ENCODE data around the gene ARRDC3. TPM values are rescaled to one million over a fixed set of nuclear protein-coding genes. Genes with fewer than 3 reads are reported as not detected.
A peak's percentile ranks its signal among the peaks of the same experiment; 100 is the strongest.

Gene ARRDC3
- total RNA-seq, 1 experiment from 2014 or later: 2.8 TPM

GRCh38 chr5:91379246-91379913, 3.7 kb downstream of the ARRDC3 start:
- Histone ChIP-seq H3K56ac (ENCODE audit: insufficient read length, low read depth, low read length) (peak overlapping the region; percentile 98), H3K27me3 (ENCODE audit: insufficient read depth, low read length) (no peaks in the 10 kb centered on the region), H4K20me1 (ENCODE audit: control insufficient read depth, insufficient read depth, insufficient read length) (no peaks in the 10 kb centered on the region), H2BK20ac (ENCODE audit: low read depth, low read length, poor library complexity, severe bottlenecking) (no peak overlapping the region), H3K79me2 (ENCODE audit: insufficient read depth, low read length) (no peaks in the 10 kb centered on the region), H2AK5ac (ENCODE audit: insufficient read length, low read length) (no peak overlapping the region), H2BK120ac (ENCODE audit: low read depth, low read length, poor library complexity, severe bottlenecking) (peak overlapping the region; percentile 100), H3T11ph (ENCODE audit: low read length) (peak overlapping the region; percentile 100), H2BK5ac (ENCODE audit: insufficient read length, low read length) (peak overlapping the region; percentile 99), H4K5ac (ENCODE audit: insufficient read length, low read depth, low read length) (peak overlapping the region; percentile 97), H3K4ac (ENCODE audit: low read depth, low read length) (peak overlapping the region; percentile 81; the same call in 1 of the 2 replicates), H3K14ac (ENCODE audit: insufficient read depth, low read length) (peak overlapping the region; percentile 98; the same call in 1 of the 2 replicates), H3K9ac (ENCODE audit: extremely low read depth, insufficient read length, low read length) (peak overlapping the region; percentile 100), H2AFZ (ENCODE audit: low read length) (peak overlapping the region; percentile 9), H3K4me1 (ENCODE audit: insufficient read depth, low read length) (no peaks in the 10 kb centered on the region), H3K9me3 (ENCODE audit: control insufficient read depth, low read depth, low read length) (no peaks in the 10 kb centered on the region), H3K27ac (ENCODE audit: insufficient read length, low read depth, low read length) (peak overlapping the region; percentile 100), H3K79me1 (ENCODE audit: insufficient read depth, low read depth, low read length, poor library complexity, severe bottlenecking) (no peaks in the 10 kb centered on the region), H4K8ac (replicated peaks; ENCODE audit: insufficient read length, low read depth, low read length) (no peak overlapping the region), H3K4me2 (ENCODE audit: insufficient read depth, insufficient read length, low read length) (peak overlapping the region; percentile 85), H3K23ac (ENCODE audit: insufficient read length, low read depth, low read length) (no peak overlapping the region), H3K23me2 (ENCODE audit: insufficient read length, low read depth, low read length, poor library complexity, severe bottlenecking) (peaks cover 4% of the 10 kb centered on the region), H4K91ac (ENCODE audit: insufficient read length, low read depth, low read length) (no peak overlapping the region), H2BK12ac (ENCODE audit: insufficient read length, low read depth, low read length) (no peak overlapping the region), H2BK15ac (ENCODE audit: low read depth, low read length) (no peak overlapping the region), H3K18ac (ENCODE audit: insufficient read length, low read depth, low read length) (peak overlapping the region; percentile 98)
- Mint-ChIP-seq H3K36me3 (ENCODE audit: insufficient read depth in 1 of 3, low read depth in 3 of 3) (peaks cover 7 to 51% (median 8%) of the 10 kb centered on the region in 3 experiments; a peak in 6 of 7 replicates), H3K9me3 (peaks cover 0 to 2% of the 10 kb centered on the region in 2 experiments; a peak in 2 of 5 replicates), H3K27me3 (ENCODE audit: low read depth) (no peaks in the 10 kb centered on the region), H3K4me1 (peaks cover 17 to 21% of the 10 kb centered on the region in 2 experiments), H3K4me3 (peak overlapping the region; percentile 79 to 94), H3K27ac (peak overlapping the region; percentile 100)
- no peak for DNase-seq
- TF ChIP-seq CTCF (conservative IDR thresholded peaks at IDR 0.05): no peak
- WGBS (ENCODE audit: extremely low coverage, insufficient read length, low lambda C conversion rate): no CpG with 5 or more reads among the region's 12 CpGs

All from H9 (cell line).